Right lobe of liver (tissue), 4 donors: Measurements from ENCODE around the gene PDIA5.

Experiments used
- POLR2A ChIP-seq: fragments of 450-650 bp; IDR thresholded peaks from one replicate; pipeline ENCODE4 v1.6.1; 2017; ENCODE audit warnings: antibody characterized with exemption, mild to moderate bottlenecking
- TF ChIP-seq, protein P1 (sequence below), 4 donors: fragments of 200-600 bp in 3 of 4; fragments of 450-650 bp in 1 of 4; IDR thresholded peaks; one replicate each; pipeline versions ENCODE4 v1.5.1 to v1.8.0; 2016 to 2022; ENCODE audit warnings: antibody characterized with exemption in 4 of 4, mild to moderate bottlenecking in 2 of 4
- donor health status: DM: no; HTN: no; CAD: no.
- donor health status: DM: no; HTN: no; CAD: no.
- donor health status: DM: no; HTN: yes; CAD: no.

DNA sequence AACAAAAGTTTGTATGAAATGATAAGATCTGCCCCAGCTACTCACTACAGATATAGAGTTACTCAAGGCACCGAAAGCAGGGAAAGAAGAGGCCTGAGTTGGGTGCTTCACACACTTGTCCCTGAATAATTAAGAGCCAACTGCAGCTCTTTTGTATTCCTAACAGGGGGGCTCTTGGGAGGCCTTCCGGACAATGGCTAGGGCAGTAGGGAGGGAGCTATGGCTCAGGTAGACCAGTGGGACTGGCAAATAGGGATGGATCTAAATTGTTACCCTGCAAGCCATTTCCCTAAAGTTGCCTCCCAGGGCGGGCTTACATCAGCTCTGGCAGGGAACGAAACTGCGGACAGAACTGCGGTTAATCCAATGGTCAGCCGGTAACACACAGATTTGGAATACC lies 45.4 kb upstream of the PDIA5 start:
- TF ChIP-seq POLR2A: no peak
- TF ChIP-seq, protein P1, sequence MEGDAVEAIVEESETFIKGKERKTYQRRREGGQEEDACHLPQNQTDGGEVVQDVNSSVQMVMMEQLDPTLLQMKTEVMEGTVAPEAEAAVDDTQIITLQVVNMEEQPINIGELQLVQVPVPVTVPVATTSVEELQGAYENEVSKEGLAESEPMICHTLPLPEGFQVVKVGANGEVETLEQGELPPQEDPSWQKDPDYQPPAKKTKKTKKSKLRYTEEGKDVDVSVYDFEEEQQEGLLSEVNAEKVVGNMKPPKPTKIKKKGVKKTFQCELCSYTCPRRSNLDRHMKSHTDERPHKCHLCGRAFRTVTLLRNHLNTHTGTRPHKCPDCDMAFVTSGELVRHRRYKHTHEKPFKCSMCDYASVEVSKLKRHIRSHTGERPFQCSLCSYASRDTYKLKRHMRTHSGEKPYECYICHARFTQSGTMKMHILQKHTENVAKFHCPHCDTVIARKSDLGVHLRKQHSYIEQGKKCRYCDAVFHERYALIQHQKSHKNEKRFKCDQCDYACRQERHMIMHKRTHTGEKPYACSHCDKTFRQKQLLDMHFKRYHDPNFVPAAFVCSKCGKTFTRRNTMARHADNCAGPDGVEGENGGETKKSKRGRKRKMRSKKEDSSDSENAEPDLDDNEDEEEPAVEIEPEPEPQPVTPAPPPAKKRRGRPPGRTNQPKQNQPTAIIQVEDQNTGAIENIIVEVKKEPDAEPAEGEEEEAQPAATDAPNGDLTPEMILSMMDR (IDR thresholded peaks at IDR 0.05): no peak
